Posterior cingulate gyrus (tissue), 11 donors: ENCODE data around the gene CIB1.

Experiments used
- DNase-seq, 10 donors: peaks; one replicate each; pipeline versions ENCODE4 v3.0.0 to v3.0.0-alpha.2; 2020 to 2021; ENCODE audit warnings: mixed read lengths in 3 of 10
- intact Hi-C: fragments of 100-400 bp; cut with DNase I; formaldehyde crosslinking; loops from one replicate; pipeline ENCODE4 v1.15.1; 2023

CIB1 gene

GRCh38 chr15:90241343-90242192 is 7.8 kb upstream of the CIB1 start:
- intact Hi-C loops = no loop called here
- no peak for DNase-seq

GRCh38 chr15:90240856-90241255 is 7.1 kb upstream of the CIB1 start:
- no peak for DNase-seq
- intact Hi-C loops = no loop called here

GRCh38 chr15:90239371-90239770 is 5.6 kb upstream of the CIB1 start:
- DNase-seq = no peak
- intact Hi-C loops = no loop called here

- intact Hi-C loops = loop anchor here (5.0 kb wide), 1 partner anchor 33 kb away; the partner anchor contains the start of gene NGRN
- peak in 1 of 10 donors; percentile 16 for DNase-seq
Observed at GRCh38 chr15:90234096-90234988, 601 bp upstream of the CIB1 start, which contains the start of gene GDPGP1. TSS of gene GDPGP1 (plus strand) at chr15:90234209. CDS start at chr15:90240909, 6,700 bp downstream.

- no peak for DNase-seq
- intact Hi-C loops = loop anchor here (5.0 kb wide), 1 partner anchor 34 kb away; the partner anchor contains the start of gene NGRN
Observed at GRCh38 chr15:90232941-90233386, 777 bp downstream of the CIB1 start.

GRCh38 chr15:90232196-90232595 is 1.5 kb downstream of the CIB1 start:
- intact Hi-C loops = loop anchor here (5.0 kb wide), 1 partner anchor 35 kb away; the partner anchor contains the start of gene NGRN
- no peak for DNase-seq

GRCh38 chr15:90231028-90232017 is 2.4 kb downstream of the CIB1 start:
- peak in 2 of 10 donors; percentile 31 to 86 for DNase-seq
- intact Hi-C loops = loop anchor here (5.0 kb wide), 1 partner anchor 36 kb away; the partner anchor contains the start of gene NGRN

- intact Hi-C loops = loop anchor here (5.0 kb wide), 1 partner anchor 37 kb away; the partner anchor contains the start of gene NGRN
- DNase-seq = no peak
Observed at GRCh38 chr15:90230610-90231009, 3.1 kb downstream of the CIB1 start.

GRCh38 chr15:90230071-90230494 is 3.7 kb downstream of the CIB1 start:
- DNase-seq = peak in 6 of 10 donors; percentile 29 to 90 (median 51)
- intact Hi-C loops = loop anchor here (5.0 kb wide), 1 partner anchor 37 kb away; the partner anchor contains the start of gene NGRN

GRCh38 chr15:90228960-90229359 is 4.8 kb downstream of the CIB1 start:
- intact Hi-C loops = no loop called here

GRCh38 chr15:90227816-90228772 is 5.6 kb downstream of the CIB1 start:
- no peak for DNase-seq
- intact Hi-C loops = no loop called here

More at GRCh38 chr15:90228960-90229359, 4.8 kb downstream of the CIB1 start:
- no peak for DNase-seq

- intact Hi-C loops = no loop called here
- no peak for DNase-seq
Observed at GRCh38 chr15:90227336-90227735, 6.4 kb downstream of the CIB1 start.

- intact Hi-C loops = no loop called here
- no peak for DNase-seq
Observed at GRCh38 chr15:90225504-90226234, 8.1 kb downstream of the CIB1 start.

GRCh38 chr15:90225047-90225446 is 8.7 kb downstream of the CIB1 start:
- intact Hi-C loops = no loop called here
- DNase-seq = peak in 1 of 10 donors; percentile 84

GRCh38 chr15:90223441-90224165 is 10.1 kb downstream of the CIB1 start:
- intact Hi-C loops = no loop called here
- peak in 1 of 10 donors; percentile 68 for DNase-seq

GRCh38 chr15:90222547-90222946 is 11.2 kb downstream of the CIB1 start:
- intact Hi-C loops = no loop called here
- no peak for DNase-seq
